Tibial artery (tissue), 4 donors: Measurements from ENCODE around the gene CREB3L4.

Experiments used
- DNase-seq, 2 donors: peaks; one replicate each; pipeline ENCODE4 v3.0.0-alpha.2; 2019
- H3K27ac ChIP-seq, 2 donors: fragments of 200-600 bp; sonication (generic) in 1 of 2; 1 replicate in 1 of 2; 2 replicates in 1 of 2; pipeline ENCODE4 v1.5.1; 2018 to 2019; ENCODE audit warnings: mild to moderate bottlenecking in 1 of 2
- H3K27me3 ChIP-seq, 2 donors: fragments of 200-600 bp; sonication (generic) in 1 of 2; one replicate each; pipeline versions ENCODE4 v1.5.1 to v1.6.0; 2016 to 2019
- H3K36me3 ChIP-seq, 3 donors: fragments of 200-600 bp; sonication (generic) in 2 of 3; one replicate each; pipeline ENCODE4 v1.5.1; 2016 to 2019; ENCODE audit warnings: mild to moderate bottlenecking in 2 of 3
- H3K4me1 ChIP-seq, 4 donors: fragments of 200-600 bp; sonication (generic) in 2 of 4; 1 replicate in 3 of 4; 2 replicates in 1 of 4; pipeline ENCODE4 v1.5.1; 2016 to 2019
- H3K4me3 ChIP-seq, 2 donors: fragments of 200-600 bp; sonication (generic) in 1 of 2; 1 replicate in 1 of 2; 2 replicates in 1 of 2; pipeline ENCODE4 v1.5.1; 2018 to 2019; ENCODE audit warnings: mild to moderate bottlenecking in 2 of 2
- H3K9me3 ChIP-seq, 3 donors: fragments of 200-600 bp; sonication (generic) in 1 of 3; one replicate each; pipeline ENCODE4 v1.5.1; 2016 to 2019
- intact Hi-C: fragments of 100-400 bp; cut with DNase I; formaldehyde crosslinking; loops from one replicate; pipeline ENCODE4 v1.15.0; 2023; ENCODE audit warnings: low total_unique reads
- TF ChIP-seq, protein P1 (sequence below), 2 experiments: fragments of 200-600 bp in 1 of 2; fragments of 450-650 bp in 1 of 2; IDR thresholded peaks; one replicate each; pipeline ENCODE4 v1.5.1; 2017 to 2019; ENCODE audit warnings: antibody characterized with exemption in 2 of 2, mild to moderate bottlenecking in 1 of 2, moderate library complexity in 1 of 2

CREB3L4 gene

DNA sequence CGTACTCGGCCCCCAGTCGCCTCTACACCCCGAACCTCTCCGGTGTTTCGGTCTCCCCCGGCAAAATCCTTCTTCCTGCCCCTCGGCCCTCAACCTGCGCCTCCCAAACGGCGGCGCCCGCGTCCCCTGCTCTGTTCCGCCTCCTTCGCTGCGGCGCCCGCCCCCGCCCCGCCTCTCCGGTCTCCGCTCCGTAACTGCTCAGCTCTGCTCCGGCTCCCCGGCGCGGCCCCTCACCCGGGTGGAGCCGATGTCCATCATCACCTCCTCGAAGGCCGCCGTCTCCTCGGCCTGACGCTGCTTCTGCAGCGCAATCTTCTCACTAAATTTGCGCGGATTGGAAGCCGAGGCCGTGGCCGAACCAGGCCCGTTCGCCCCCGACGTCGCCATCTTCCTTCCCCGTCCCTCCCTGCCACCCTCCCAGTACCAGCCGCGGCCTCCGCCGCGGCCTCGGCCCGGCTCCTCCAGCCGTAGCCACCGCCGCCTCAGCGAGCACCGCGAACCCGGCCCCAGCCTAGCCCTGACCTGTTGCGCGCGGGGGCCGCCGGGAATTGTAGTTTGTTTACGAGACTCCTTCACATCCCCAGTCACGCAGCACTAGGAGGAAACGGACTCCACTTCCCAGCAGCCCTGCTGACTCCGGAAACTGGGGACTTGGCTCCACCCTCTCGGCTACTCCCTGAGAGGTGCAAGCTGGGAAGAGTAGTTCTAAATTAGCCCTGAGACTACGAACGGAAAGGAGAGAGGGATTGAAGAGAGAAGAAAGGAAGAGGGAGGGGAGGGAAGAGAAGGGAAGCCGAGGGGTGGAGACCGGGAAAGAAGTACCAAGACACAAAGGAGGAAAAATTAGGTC lies 9.4 kb upstream of the CREB3L4 start, which contains the start of gene CRTC2:
CRTC2 (minus strand) TSS at position 502 of the 850 bp plus-strand sequence; CDS start at position 387, 115 bp downstream.
- TF ChIP-seq, protein P1, sequence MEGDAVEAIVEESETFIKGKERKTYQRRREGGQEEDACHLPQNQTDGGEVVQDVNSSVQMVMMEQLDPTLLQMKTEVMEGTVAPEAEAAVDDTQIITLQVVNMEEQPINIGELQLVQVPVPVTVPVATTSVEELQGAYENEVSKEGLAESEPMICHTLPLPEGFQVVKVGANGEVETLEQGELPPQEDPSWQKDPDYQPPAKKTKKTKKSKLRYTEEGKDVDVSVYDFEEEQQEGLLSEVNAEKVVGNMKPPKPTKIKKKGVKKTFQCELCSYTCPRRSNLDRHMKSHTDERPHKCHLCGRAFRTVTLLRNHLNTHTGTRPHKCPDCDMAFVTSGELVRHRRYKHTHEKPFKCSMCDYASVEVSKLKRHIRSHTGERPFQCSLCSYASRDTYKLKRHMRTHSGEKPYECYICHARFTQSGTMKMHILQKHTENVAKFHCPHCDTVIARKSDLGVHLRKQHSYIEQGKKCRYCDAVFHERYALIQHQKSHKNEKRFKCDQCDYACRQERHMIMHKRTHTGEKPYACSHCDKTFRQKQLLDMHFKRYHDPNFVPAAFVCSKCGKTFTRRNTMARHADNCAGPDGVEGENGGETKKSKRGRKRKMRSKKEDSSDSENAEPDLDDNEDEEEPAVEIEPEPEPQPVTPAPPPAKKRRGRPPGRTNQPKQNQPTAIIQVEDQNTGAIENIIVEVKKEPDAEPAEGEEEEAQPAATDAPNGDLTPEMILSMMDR (IDR thresholded peaks at IDR 0.05), result peak in 1 of 2 experiments; percentile 4
- Histone ChIP-seq H3K4me3 (peak within 1 kb of the TSS; percentile 78 to 83), H3K27me3 (no peaks in the 10 kb centered on the region), H3K36me3 (peaks cover 9 to 32% (median 28%) of the 10 kb centered on the region in 3 donors), H3K4me1 (peaks cover 0 to 57% (median 49%) of the 10 kb centered on the region in 4 donors), H3K27ac (peak within 1 kb of the TSS; percentile 86 to 92), H3K9me3 (no peaks in the 10 kb centered on the region)
- intact Hi-C loops, result no loop called here
- peak; percentile 99 to 100 for DNase-seq

DNA sequence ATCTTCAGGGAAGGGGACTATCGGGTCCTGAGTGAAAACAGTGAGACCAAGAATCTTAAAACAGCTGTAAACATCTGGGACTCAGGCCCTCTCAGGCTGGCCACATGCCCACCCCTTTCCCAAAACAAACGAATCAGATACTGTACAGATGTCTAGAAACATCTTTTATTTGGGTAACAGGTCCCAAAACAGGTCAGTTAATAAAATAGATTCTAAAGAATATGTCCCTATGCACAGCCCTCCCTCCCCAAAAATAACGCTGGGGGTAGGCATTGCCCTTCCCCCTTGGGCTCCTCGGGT lies 8.8 kb upstream of the CREB3L4 start:
- peaks cover 5 to 26% (median 22%) of the 10 kb centered on the region in 3 donors for H3K36me3 ChIP-seq
- H3K9me3 ChIP-seq, result no peaks in the 10 kb centered on the region
- intact Hi-C loops, result no loop called here
- H3K4me1 ChIP-seq, result peaks cover 0 to 57% (median 50%) of the 10 kb centered on the region in 4 donors
- no peaks in the 10 kb centered on the region for H3K27me3 ChIP-seq
- no peak for DNase-seq
- peak overlapping the region; percentile 86 to 92 for H3K27ac ChIP-seq
- H3K4me3 ChIP-seq, result peak overlapping the region; percentile 78 to 83
- TF ChIP-seq, protein P1 (IDR thresholded peaks at IDR 0.05), result no peak

DNA sequence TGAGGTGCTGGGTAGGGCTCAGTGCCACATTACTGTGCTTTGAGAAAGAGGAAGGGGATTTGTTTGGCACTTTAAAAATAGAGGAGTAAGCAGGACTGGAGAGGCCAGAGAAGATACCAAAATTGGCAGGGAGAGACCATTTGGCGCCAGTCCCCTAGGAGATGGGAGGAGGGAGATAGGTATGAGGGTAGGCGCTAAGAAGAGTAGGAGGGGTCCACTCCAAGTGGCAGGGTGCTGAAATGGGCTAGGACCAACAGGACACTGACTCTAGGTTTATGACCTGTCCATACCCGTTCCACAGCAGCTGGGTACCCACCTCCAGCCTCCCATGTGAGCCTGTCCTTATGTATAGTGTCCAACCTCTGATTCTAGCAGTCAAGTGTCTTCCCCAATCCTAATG lies 8.2 kb upstream of the CREB3L4 start:
- H3K27ac ChIP-seq, result peak overlapping the region; percentile 86 to 92
- TF ChIP-seq, protein P1 (IDR thresholded peaks at IDR 0.05), result no peak
- peaks cover 0 to 21% (median 17%) of the 10 kb centered on the region in 3 donors for H3K36me3 ChIP-seq
- DNase-seq, result no peak
- H3K27me3 ChIP-seq, result no peaks in the 10 kb centered on the region
- intact Hi-C loops, result no loop called here
- peaks cover 0 to 62% (median 55%) of the 10 kb centered on the region in 4 donors for H3K4me1 ChIP-seq
- no peaks in the 10 kb centered on the region for H3K9me3 ChIP-seq
- no peak overlapping the region for H3K4me3 ChIP-seq

DNA sequence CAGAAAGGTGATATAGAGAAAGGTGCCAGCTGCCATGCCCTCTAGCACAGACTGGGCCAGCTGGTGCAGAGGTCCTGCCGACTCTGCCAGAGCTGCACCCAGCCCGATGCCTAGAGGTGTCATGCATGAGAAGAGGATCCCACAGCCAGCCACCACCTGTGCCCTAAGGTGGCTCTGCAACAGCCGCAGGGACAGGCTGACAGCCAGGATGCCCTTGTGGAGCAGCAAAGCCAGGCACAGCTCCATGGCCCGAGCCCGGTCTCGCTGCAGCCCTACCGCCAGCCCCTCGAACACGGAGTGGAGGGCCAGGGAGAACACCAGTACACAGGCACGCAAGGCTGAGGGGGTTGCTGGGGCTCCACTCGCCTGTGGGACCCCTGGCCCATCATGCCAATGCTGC lies 7.5 kb upstream of the CREB3L4 start:
- Histone ChIP-seq H3K27me3 (no peaks in the 10 kb centered on the region), H3K4me1 (peaks cover 0 to 64% (median 57%) of the 10 kb centered on the region in 4 donors), H3K9me3 (no peaks in the 10 kb centered on the region), H3K36me3 (peaks cover 0 to 16% (median 12%) of the 10 kb centered on the region in 3 donors), H3K27ac (peak overlapping the region in 1 of 2 donors; percentile 86), H3K4me3 (no peak overlapping the region)
- TF ChIP-seq, protein P1 (IDR thresholded peaks at IDR 0.05), result no peak
- no peak for DNase-seq
- intact Hi-C loops, result no loop called here

DNA sequence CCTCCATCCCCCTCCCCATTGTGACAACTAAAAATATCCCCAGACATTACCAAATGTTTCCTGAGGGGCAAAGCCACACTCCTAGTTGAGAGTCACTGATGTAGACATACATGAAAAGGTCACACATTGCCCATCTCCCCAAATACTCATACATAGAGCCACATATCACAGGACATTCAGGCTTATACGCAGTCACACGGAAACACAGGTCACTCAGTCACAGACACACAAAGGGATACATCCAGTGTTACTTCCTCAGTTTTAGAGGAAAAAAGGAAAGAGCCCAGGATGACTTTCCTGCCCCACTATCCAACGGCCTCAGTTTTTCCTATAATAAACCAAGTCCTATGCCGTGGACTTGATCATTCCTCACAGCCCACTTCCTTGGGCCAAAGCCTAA lies 6.3 kb upstream of the CREB3L4 start:
- H3K4me3 ChIP-seq, result peak overlapping the region in 1 of 2 donors; percentile 71
- H3K27ac ChIP-seq, result peak overlapping the region; percentile 89 to 95
- TF ChIP-seq, protein P1 (IDR thresholded peaks at IDR 0.05), result no peak

More for the DNA sequence above, 6.3 kb upstream of the CREB3L4 start:
- peaks cover 0 to 64% (median 52%) of the 10 kb centered on the region in 4 donors for H3K4me1 ChIP-seq
- H3K36me3 ChIP-seq, result peaks cover 0 to 16% (median 12%) of the 10 kb centered on the region in 3 donors
- no peak for DNase-seq
- H3K27me3 ChIP-seq, result no peaks in the 10 kb centered on the region
- no peaks in the 10 kb centered on the region for H3K9me3 ChIP-seq
- intact Hi-C loops, result no loop called here
